Thyroid gland (tissue), 4 donors: ENCODE results near the gene LAIR2.

Experiments used
- POLR2A ChIP-seq, 2 donors: fragments of 450-650 bp; IDR thresholded peaks; one replicate each; pipeline ENCODE4 v1.6.1; 2017; ENCODE audit warnings: antibody characterized with exemption in 2 of 2, mild to moderate bottlenecking in 2 of 2, moderate library complexity in 1 of 2
- TF ChIP-seq, protein P1 (sequence below), 6 experiments: fragments of 200-600 bp in 3 of 6; fragments of 450-650 bp in 3 of 6; sonication (generic) in 3 of 6; IDR thresholded peaks; one replicate each; pipeline ENCODE4 v1.5.1; 2016 to 2019; ENCODE audit warnings: antibody characterized with exemption in 6 of 6, mild to moderate bottlenecking in 2 of 6, inconsistent platforms in 1 of 6, moderate library complexity in 1 of 6

DNA sequence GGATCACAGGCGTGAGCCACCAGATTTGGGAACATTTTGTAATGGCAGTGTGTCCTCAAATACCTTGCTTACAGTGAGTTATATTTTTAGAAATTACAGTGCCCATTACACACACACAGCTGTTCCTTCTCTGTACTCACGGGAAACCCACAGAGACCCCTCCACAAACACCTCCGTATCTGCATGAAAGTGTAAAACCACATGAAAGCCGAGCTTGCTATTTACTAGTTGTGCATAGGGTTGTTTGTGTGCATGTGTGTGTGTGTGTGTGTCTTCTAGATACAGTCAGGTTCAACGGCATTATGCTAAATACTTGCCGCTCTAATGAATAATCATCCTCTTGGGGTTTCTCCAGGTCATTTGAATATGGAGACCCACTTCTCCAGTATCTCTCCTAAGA is 48.7 kb downstream of the LAIR2 start:
- no peak for TF ChIP-seq POLR2A (IDR thresholded peaks at IDR 0.05)
- TF ChIP-seq, protein P1, sequence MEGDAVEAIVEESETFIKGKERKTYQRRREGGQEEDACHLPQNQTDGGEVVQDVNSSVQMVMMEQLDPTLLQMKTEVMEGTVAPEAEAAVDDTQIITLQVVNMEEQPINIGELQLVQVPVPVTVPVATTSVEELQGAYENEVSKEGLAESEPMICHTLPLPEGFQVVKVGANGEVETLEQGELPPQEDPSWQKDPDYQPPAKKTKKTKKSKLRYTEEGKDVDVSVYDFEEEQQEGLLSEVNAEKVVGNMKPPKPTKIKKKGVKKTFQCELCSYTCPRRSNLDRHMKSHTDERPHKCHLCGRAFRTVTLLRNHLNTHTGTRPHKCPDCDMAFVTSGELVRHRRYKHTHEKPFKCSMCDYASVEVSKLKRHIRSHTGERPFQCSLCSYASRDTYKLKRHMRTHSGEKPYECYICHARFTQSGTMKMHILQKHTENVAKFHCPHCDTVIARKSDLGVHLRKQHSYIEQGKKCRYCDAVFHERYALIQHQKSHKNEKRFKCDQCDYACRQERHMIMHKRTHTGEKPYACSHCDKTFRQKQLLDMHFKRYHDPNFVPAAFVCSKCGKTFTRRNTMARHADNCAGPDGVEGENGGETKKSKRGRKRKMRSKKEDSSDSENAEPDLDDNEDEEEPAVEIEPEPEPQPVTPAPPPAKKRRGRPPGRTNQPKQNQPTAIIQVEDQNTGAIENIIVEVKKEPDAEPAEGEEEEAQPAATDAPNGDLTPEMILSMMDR (IDR thresholded peaks at IDR 0.05) = no peak
